H1 (cell line): ENCODE data around the gene DYNLT3. TPM values are rescaled to one million over a fixed set of nuclear protein-coding genes. Genes with fewer than 3 reads are reported as not detected.

Source experiments
- CTCF ChIA-PET: fragments of 300-600 bp; sonication (Branson Sonifier 250); formaldehyde crosslinking; loops from one replicate; lab custom pipeline; 2021; ENCODE audit not compliant: partially characterized antibody; lab: Charles Lee
- POLR2A ChIA-PET: fragments of 300-600 bp; sonication (Branson Sonifier 250); formaldehyde crosslinking; loops from one replicate; lab custom pipeline; 2021; ENCODE audit warnings: inconsistent platforms; ENCODE audit not compliant: partially characterized antibody; lab: Charles Lee
- DNase-seq, 2 experiments: peaks; one replicate each; pipeline versions ENCODE4 v3.0.0 to v3.0.0-alpha.2; 2010 to 2022; ENCODE audit warnings: low spot score in 2 of 2, low read depth in 1 of 2, mixed read lengths in 1 of 2
- FAIRE-seq: peaks from 2 replicates; lab custom pipeline; 2011; peaks lifted over from hg19 to GRCh38; lab: Jason Lieb, UNC
- H2AFZ ChIP-seq: 2 replicates; pipeline ENCODE4 v1.8.1; 2012; ENCODE audit warnings: low read length, inconsistent platforms
- H2AK5ac ChIP-seq: 2 replicates; pipeline ENCODE4 v1.6.1; 2013; ENCODE audit warnings: low read depth, low read length
- H2BK120ac ChIP-seq: replicated peaks from 2 replicates; pipeline ENCODE3; 2013; ENCODE audit warnings: low read depth, low read length, inconsistent platforms
- H2BK12ac ChIP-seq: 2 replicates; pipeline ENCODE4 v1.6.1; 2013; ENCODE audit warnings: low read depth, low read length
- H2BK15ac ChIP-seq: 2 replicates; pipeline ENCODE4 v1.6.1; 2013; ENCODE audit warnings: low read length
- H2BK20ac ChIP-seq: 2 replicates; pipeline ENCODE4 v1.6.1; 2013; ENCODE audit warnings: low read length
- H2BK5ac ChIP-seq: 2 replicates; pipeline ENCODE4 v1.6.1; 2013; ENCODE audit warnings: low read depth, low read length
- H3K14ac ChIP-seq: 2 replicates; pipeline ENCODE4 v1.6.1; 2013; ENCODE audit warnings: inconsistent platforms; ENCODE audit not compliant: insufficient read length
- H3K18ac ChIP-seq: 2 replicates; pipeline ENCODE4 v1.6.1; 2013; ENCODE audit warnings: low read length; ENCODE audit errors: extremely low read depth
- H3K23ac ChIP-seq: 2 replicates; pipeline ENCODE4 v1.6.1; 2013; ENCODE audit warnings: inconsistent platforms; ENCODE audit not compliant: insufficient read length
- H3K23me2 ChIP-seq: 2 replicates; pipeline ENCODE4 v1.6.1; 2013; ENCODE audit warnings: low read depth, low read length
- H3K27ac ChIP-seq: 2 replicates; pipeline ENCODE4 v1.6.1; 2011; ENCODE audit warnings: low read depth, low read length, inconsistent platforms
- H3K27me3 ChIP-seq, 4 experiments: replicated peaks in 1 of 4; 1 replicate in 1 of 4; 2 replicates in 3 of 4; pipeline versions ENCODE4 v1.6.1 to v1.8.1; 2011 to 2013; ENCODE audit warnings: low read length in 3 of 4, mild to moderate bottlenecking in 3 of 4, inconsistent platforms in 2 of 4, mixed read lengths in 2 of 4, moderate library complexity in 1 of 4; ENCODE audit not compliant: control insufficient read depth in 3 of 4, insufficient read depth in 3 of 4; ENCODE audit errors: extremely low read depth in 1 of 4
- H3K36me3 ChIP-seq, 4 experiments: 2 replicates each; pipeline versions ENCODE4 v1.6.1 to v1.8.1; 2011 to 2013; ENCODE audit warnings: mild to moderate bottlenecking in 4 of 4, low read length in 3 of 4, moderate library complexity in 2 of 4, control low read depth in 1 of 4, inconsistent platforms in 1 of 4; ENCODE audit not compliant: insufficient read depth in 4 of 4, control insufficient read depth in 2 of 4
- H3K4ac ChIP-seq: replicated peaks from 2 replicates; pipeline ENCODE3; 2013; ENCODE audit warnings: low read length, low read depth, mixed read lengths, inconsistent platforms; ENCODE audit not compliant: insufficient read length
- H3K4me1 ChIP-seq, 4 experiments: replicated peaks in 1 of 4; 1 replicate in 1 of 4; 2 replicates in 3 of 4; pipeline versions ENCODE4 v1.6.1 to v1.8.1; 2011 to 2013; ENCODE audit warnings: low read length in 3 of 4, inconsistent platforms in 2 of 4, mixed read lengths in 1 of 4; ENCODE audit not compliant: insufficient read depth in 4 of 4, control insufficient read depth in 3 of 4
- H3K4me2 ChIP-seq, 2 experiments: 2 replicates each; pipeline versions ENCODE4 v1.6.1 to v1.8.1; 2011 to 2013; ENCODE audit warnings: low read depth in 2 of 2, low read length in 2 of 2, control low read depth in 1 of 2, inconsistent platforms in 1 of 2, mild to moderate bottlenecking in 1 of 2; ENCODE audit not compliant: insufficient read depth in 1 of 2
- H3K4me3 ChIP-seq, 4 experiments: fragments of 200-600, 300-600 bp in 1 of 4; sonication (generic), shearing (Covaris generic), sonication (Bioruptor Twin) in 1 of 4; 2 replicates each; pipeline versions ENCODE4 v1.5.1 to v1.8.1; 2011 to 2016; ENCODE audit warnings: low read length in 4 of 4, low read depth in 3 of 4, control low read depth in 2 of 4, inconsistent platforms in 2 of 4, mild to moderate bottlenecking in 2 of 4, mixed read lengths in 1 of 4, moderate library complexity in 1 of 4; ENCODE audit not compliant: insufficient read depth in 2 of 4; ENCODE audit errors: extremely low read depth in 1 of 4
- H3K56ac ChIP-seq: replicated peaks from 2 replicates; pipeline ENCODE3; 2013; ENCODE audit warnings: low read depth, mild to moderate bottlenecking, mixed read lengths, low read length, inconsistent platforms; ENCODE audit not compliant: insufficient read length
- H3K79me1 ChIP-seq: 2 replicates; pipeline ENCODE4 v1.6.1; 2013; ENCODE audit warnings: low read depth, low read length, control low read depth
- H3K79me2 ChIP-seq, 2 experiments: 2 replicates each; pipeline versions ENCODE4 v1.6.1 to v1.8.1; 2012 to 2013; ENCODE audit warnings: low read length in 2 of 2, mild to moderate bottlenecking in 2 of 2, inconsistent platforms in 1 of 2; ENCODE audit not compliant: insufficient read depth in 2 of 2, control insufficient read depth in 1 of 2
- H3K9ac ChIP-seq, 4 experiments: replicated peaks in 1 of 4; 1 replicate in 1 of 4; 2 replicates in 3 of 4; pipeline versions ENCODE4 v1.6.1 to v1.8.1; 2011 to 2013; ENCODE audit warnings: low read depth in 3 of 4, low read length in 3 of 4, control low read depth in 2 of 4, mild to moderate bottlenecking in 2 of 4, moderate library complexity in 2 of 4, inconsistent platforms in 1 of 4; ENCODE audit errors: extremely low read depth in 1 of 4
- H3K9me3 ChIP-seq, 2 experiments: 2 replicates each; pipeline versions ENCODE4 v1.6.1 to v1.8.1; 2012 to 2013; ENCODE audit warnings: mild to moderate bottlenecking in 2 of 2, moderate library complexity in 2 of 2, control low read depth in 1 of 2, inconsistent platforms in 1 of 2, low read depth in 1 of 2, low read length in 1 of 2, mixed read lengths in 1 of 2; ENCODE audit not compliant: insufficient read depth in 2 of 2
- H4K20me1 ChIP-seq, 2 experiments: replicated peaks in 1 of 2; 2 replicates each; pipeline versions ENCODE3 to v1.8.1; 2011 to 2013; ENCODE audit warnings: inconsistent platforms in 2 of 2, low read length in 2 of 2, mild to moderate bottlenecking in 1 of 2; ENCODE audit not compliant: insufficient read depth in 2 of 2, control insufficient read depth in 1 of 2
- H4K5ac ChIP-seq: 2 replicates; pipeline ENCODE4 v1.6.1; 2013; ENCODE audit warnings: low read length, low read depth, mixed read lengths, inconsistent platforms; ENCODE audit not compliant: insufficient read length
- H4K8ac ChIP-seq: 2 replicates; pipeline ENCODE4 v1.8.0; 2013; ENCODE audit warnings: mild to moderate bottlenecking, moderate library complexity, low read length, inconsistent platforms; ENCODE audit not compliant: insufficient read depth; ENCODE audit errors: extremely low read depth
- H4K91ac ChIP-seq: replicated peaks from 2 replicates; pipeline ENCODE3; 2013; ENCODE audit warnings: low read length, mixed read lengths, inconsistent platforms; ENCODE audit not compliant: insufficient read length
- BCL11A ChIP-seq, 2 experiments: IDR thresholded peaks; one replicate each; pipeline ENCODE4 v1.6.1; 2011; ENCODE audit warnings: low read depth in 2 of 2, low read length in 2 of 2, mild to moderate bottlenecking in 2 of 2
- BRCA1 ChIP-seq: IDR thresholded peaks from 2 replicates; pipeline ENCODE4 v1.6.1; 2012; ENCODE audit warnings: low read depth, low read length, improper control_type of control experiment
- JUND ChIP-seq: IDR thresholded peaks from 2 replicates; pipeline ENCODE4 v1.6.1; 2011; ENCODE audit warnings: mild to moderate bottlenecking, improper control_type of control experiment, low read length
- MAFK ChIP-seq: IDR thresholded peaks from 2 replicates; pipeline ENCODE4 v1.6.1; 2012; ENCODE audit warnings: low read depth, mild to moderate bottlenecking, improper control_type of control experiment, low read length
- POLR2AphosphoS5 ChIP-seq: IDR thresholded peaks from 2 replicates; pipeline ENCODE4 v1.6.1; 2011; ENCODE audit warnings: low read depth, low read length
- POU5F1 ChIP-seq: IDR thresholded peaks from 2 replicates; pipeline ENCODE4 v1.6.1; 2011; ENCODE audit warnings: low read depth, mild to moderate bottlenecking, low read length, moderate library complexity
- RBBP5 ChIP-seq: IDR thresholded peaks from 2 replicates; pipeline ENCODE4 v1.7.1; 2012; ENCODE audit warnings: low read depth, mild to moderate bottlenecking, inconsistent platforms, low read length, moderate library complexity, borderline replicate concordance
- RXRA ChIP-seq: IDR thresholded peaks from 2 replicates; pipeline ENCODE4 v1.6.1; 2011; ENCODE audit warnings: low read depth, mild to moderate bottlenecking, low read length, moderate library complexity; ENCODE audit not compliant: insufficient read depth
- SIRT6 ChIP-seq: IDR thresholded peaks from one replicate; pipeline ENCODE4 v1.7.1; 2012; ENCODE audit warnings: low read length, inconsistent platforms
- SRF ChIP-seq: IDR thresholded peaks from 2 replicates; pipeline ENCODE4 v1.6.1; 2011; ENCODE audit warnings: mild to moderate bottlenecking, low read depth, low read length, moderate library complexity
- TCF12 ChIP-seq: IDR thresholded peaks from 2 replicates; pipeline ENCODE4 v1.6.1; 2011; ENCODE audit warnings: low read depth, mild to moderate bottlenecking, low read length
- YY1 ChIP-seq: IDR thresholded peaks from 2 replicates; pipeline ENCODE4 v1.6.1; 2011; ENCODE audit warnings: low read depth, mild to moderate bottlenecking, low read length
- WGBS, 2 experiments: shearing (Covaris generic) in 1 of 2; methylation state at CpG; one replicate each; pipeline versions ENCODE4 v1.1.6 to v1.1.7; 2013 to 2015; ENCODE audit warnings: low lambda C conversion rate in 2 of 2, mixed read lengths in 2 of 2, inconsistent platforms in 1 of 2, low coverage in 1 of 2, missing lambda C conversion rate in 1 of 2; ENCODE audit not compliant: insufficient replicate concordance in 2 of 2, insufficient coverage in 1 of 2, insufficient read length in 1 of 2; ENCODE audit errors: extremely low coverage in 1 of 2, missing lambda C conversion rate in 1 of 2; 5-methylcytosine and 5-hydroxymethylcytosine counted together
- polyA plus RNA-seq, 7 experiments: library from polyadenylated mRNA; depleted of rRNA in 3 of 7; stranded (reverse) in 5 of 7; unstranded in 2 of 7; fragments of >200 nt in 5 of 7; fragments of 200-250 nt in 2 of 7; gene quantifications; 1 replicate in 5 of 7; 2 replicates in 1 of 7; 4 replicates in 1 of 7; pipeline versions ENCODE4 v1.2.1 to v1.2.3, GENCODE V29; 2011 to 2013; ENCODE audit warnings: missing spikeins in 2 of 7, mixed read lengths in 2 of 7
- total RNA-seq: library from RNA; stranded (reverse); fragmentation: NEBNext Ultra II Directional; extraction: Animal tissue kit (Norgen Biotek cat#: 25700); gene quantifications from 2 replicates; pipeline ENCODE4 v1.2.1, GENCODE V29; 2021

The DYNLT3 gene
- total and polyA plus RNA-seq, 2 of the 8 experiments (the other 6 are each of a cell fraction or from before 2014, with no cell fraction given), result 2.3 to 3.5 TPM

GRCh38 chrX:37813570-37813969, 33.8 kb downstream of the DYNLT3 start:
- H3K9ac ChIP-seq, result no peak overlapping the region
- no peak overlapping the region for H3K4me3 ChIP-seq
- no peak overlapping the region for H3K14ac ChIP-seq
- 91% methylated on average over 4 of the region's 4 CpGs; no CpG with 5 or more reads in 1 of the 2 experiments for WGBS, 2 experiments
- H3K23ac ChIP-seq, result no peak overlapping the region
- DNase-seq (no peak), FAIRE-seq (no peak)
- no peaks in the 10 kb centered on the region for H3K9me3 ChIP-seq
- H4K20me1 ChIP-seq, result no peaks in the 10 kb centered on the region
- H2BK15ac ChIP-seq, result no peak overlapping the region
- H2BK5ac ChIP-seq, result no peak overlapping the region
- H4K5ac ChIP-seq, result no peak overlapping the region
- no peaks in the 10 kb centered on the region for H3K36me3 ChIP-seq
- H2BK20ac ChIP-seq, result no peak overlapping the region
- TF ChIP-seq BCL11A (IDR thresholded peaks at IDR 0.05; ENCODE audit: low read depth in 2 of 2, low read length in 2 of 2) (no peak), POLR2AphosphoS5 (no peak), SRF (no peak), RXRA (no peak), BRCA1 (no peak), YY1 (no peak), MAFK (no peak), RBBP5 (no peak), SIRT6 (no peak), POU5F1 (no peak), JUND (no peak), TCF12 (no peak)
- H3K79me1 ChIP-seq, result no peaks in the 10 kb centered on the region
- H3K4me2 ChIP-seq, result no peak overlapping the region
- H4K8ac ChIP-seq, result no peak overlapping the region
- no peak overlapping the region for H3K56ac ChIP-seq
- no peaks in the 10 kb centered on the region for H3K27me3 ChIP-seq
- no peak overlapping the region for H4K91ac ChIP-seq
- H3K79me2 ChIP-seq, result no peaks in the 10 kb centered on the region
- H2AFZ ChIP-seq, result no peak overlapping the region
- H3K18ac ChIP-seq, result no peak overlapping the region
- no peak overlapping the region for H2AK5ac ChIP-seq
- H3K4me1 ChIP-seq, result no peaks in the 10 kb centered on the region
- no peak overlapping the region for H3K4ac ChIP-seq
- H2BK12ac ChIP-seq, result no peak overlapping the region
- no peak overlapping the region for H2BK120ac ChIP-seq
- no peaks in the 10 kb centered on the region for H3K23me2 ChIP-seq
- ChIA-PET POLR2A (no interaction called here), CTCF (no interaction called here)
- H3K27ac ChIP-seq, result no peak overlapping the region
